Transverse colon (tissue), 4 donors: Measurements from ENCODE around the gene CMTM6. TPM values are rescaled to one million over a fixed set of nuclear protein-coding genes. Genes with fewer than 3 reads are reported as not detected.

ENCODE experiments used
- DNase-seq: peaks from one replicate; pipeline ENCODE4 v3.0.0-alpha.2; 2019
- H3K27ac ChIP-seq, 4 donors: fragments of 200-600 bp; sonication (generic); 2 replicates each; pipeline ENCODE4 v1.5.1; 2016 to 2018; ENCODE audit warnings: inconsistent platforms in 4 of 4
- H3K27me3 ChIP-seq: fragments of 200-600 bp; sonication (generic); 2 replicates; pipeline ENCODE4 v1.5.1; 2017; ENCODE audit warnings: inconsistent platforms
- H3K36me3 ChIP-seq, 4 donors: fragments of 200-600 bp; sonication (generic); 2 replicates each; pipeline ENCODE4 v1.5.1; 2017 to 2019; ENCODE audit warnings: inconsistent platforms in 4 of 4
- H3K4me1 ChIP-seq, 4 donors: fragments of 200-600 bp; sonication (generic); 2 replicates each; pipeline ENCODE4 v1.5.1; 2017 to 2020; ENCODE audit warnings: inconsistent platforms in 4 of 4
- H3K4me3 ChIP-seq, 4 donors: fragments of 200-600 bp; sonication (generic); 1 replicate in 1 of 4; 2 replicates in 3 of 4; pipeline versions ENCODE4 v1.5.1 to v1.6.1; 2017 to 2019; ENCODE audit warnings: inconsistent platforms in 4 of 4
- H3K9me3 ChIP-seq, 2 donors: fragments of 200-600 bp; sonication (generic); 2 replicates each; pipeline ENCODE4 v1.5.1; 2017 to 2019; ENCODE audit warnings: inconsistent platforms in 2 of 2
- EP300 ChIP-seq: sonication (generic); formaldehyde crosslinking; IDR thresholded peaks from one replicate; pipeline ENCODE4 v1.6.1; 2017; ENCODE audit warnings: antibody characterized with exemption, low read depth
- POLR2A ChIP-seq: fragments of 450-650 bp; IDR thresholded peaks from one replicate; pipeline ENCODE4 v1.6.1; 2016; ENCODE audit warnings: antibody characterized with exemption, mild to moderate bottlenecking, moderate library complexity
- POLR2AphosphoS5 ChIP-seq, 3 donors: sonication (generic); formaldehyde crosslinking; IDR thresholded peaks; one replicate each; pipeline ENCODE4 v1.6.1; 2016; ENCODE audit warnings: antibody characterized with exemption in 3 of 3
- WGBS, 2 donors: methylation state at CpG; one replicate each; pipeline ENCODE4 v1.1.5; 2018; ENCODE audit warnings: low coverage in 1 of 2; 5-methylcytosine and 5-hydroxymethylcytosine counted together
- in situ Hi-C, 4 donors: fragments of 200-750 bp; cut with MboI; loops; one replicate each; pipeline versions ENCODE4 v1.15.0 to v1.15.1; 2017; ENCODE audit warnings: low sequenced_read_pairs in 3 of 4, low pct_ligation_motif_present in 1 of 4, low pct_unique_long_range_greater_than_20kb in 1 of 4
- intact Hi-C: fragments of 100-400 bp; cut with DNase I; formaldehyde crosslinking; loops from one replicate; pipeline ENCODE4 v1.15.1; 2023; ENCODE audit warnings: low total_unique reads
- total RNA-seq, 4 donors: library from RNA; depleted of rRNA; stranded (reverse); fragments of >200 nt; gene quantifications; one replicate each; pipeline ENCODE4 v1.1.0, GENCODE V29; 2016
- TF ChIP-seq, protein P1 (sequence below), 5 experiments: fragments of 200-600 bp in 3 of 5; fragments of 450-650 bp in 2 of 5; sonication (generic) in 3 of 5; IDR thresholded peaks; 1 replicate in 2 of 5; 2 replicates in 3 of 5; pipeline ENCODE4 v1.5.1; 2016 to 2017; ENCODE audit warnings: antibody characterized with exemption in 5 of 5, inconsistent platforms in 3 of 5, mild to moderate bottlenecking in 2 of 5, moderate library complexity in 1 of 5

Gene CMTM6
- total RNA-seq, 4 donors from 2014 or later = 13.8 to 68.9 (median 43.6) TPM

DNA sequence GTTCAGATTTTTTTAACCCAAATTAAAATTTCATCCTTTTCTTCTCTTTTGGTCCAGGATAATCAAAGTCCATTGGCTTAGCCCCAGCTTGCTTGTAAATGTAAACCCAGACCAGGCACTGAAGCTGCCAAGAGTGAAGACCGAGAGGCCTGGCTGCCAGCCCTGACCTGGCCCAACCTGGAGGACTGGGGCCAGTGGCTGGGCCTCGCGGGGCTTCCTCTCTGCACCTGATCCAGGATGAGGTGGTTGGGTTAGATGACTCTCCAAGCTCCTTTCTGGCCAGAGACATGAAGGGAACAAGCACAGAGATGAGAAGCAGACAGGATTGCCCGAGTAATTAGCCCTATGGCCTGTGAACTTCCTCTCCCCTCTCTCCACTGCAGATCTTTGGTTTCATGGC is 50.6 kb downstream of the CMTM6 start:
- no peak overlapping the region for H3K4me3 ChIP-seq
- no peak overlapping the region for H3K27ac ChIP-seq
- H3K9me3 ChIP-seq = no peaks in the 10 kb centered on the region
- DNase-seq = no peak
- H3K27me3 ChIP-seq = no peaks in the 10 kb centered on the region
- TF ChIP-seq EP300 (no peak), POLR2AphosphoS5 (IDR thresholded peaks at IDR 0.05) (no peak), POLR2A (no peak)
- TF ChIP-seq, protein P1, sequence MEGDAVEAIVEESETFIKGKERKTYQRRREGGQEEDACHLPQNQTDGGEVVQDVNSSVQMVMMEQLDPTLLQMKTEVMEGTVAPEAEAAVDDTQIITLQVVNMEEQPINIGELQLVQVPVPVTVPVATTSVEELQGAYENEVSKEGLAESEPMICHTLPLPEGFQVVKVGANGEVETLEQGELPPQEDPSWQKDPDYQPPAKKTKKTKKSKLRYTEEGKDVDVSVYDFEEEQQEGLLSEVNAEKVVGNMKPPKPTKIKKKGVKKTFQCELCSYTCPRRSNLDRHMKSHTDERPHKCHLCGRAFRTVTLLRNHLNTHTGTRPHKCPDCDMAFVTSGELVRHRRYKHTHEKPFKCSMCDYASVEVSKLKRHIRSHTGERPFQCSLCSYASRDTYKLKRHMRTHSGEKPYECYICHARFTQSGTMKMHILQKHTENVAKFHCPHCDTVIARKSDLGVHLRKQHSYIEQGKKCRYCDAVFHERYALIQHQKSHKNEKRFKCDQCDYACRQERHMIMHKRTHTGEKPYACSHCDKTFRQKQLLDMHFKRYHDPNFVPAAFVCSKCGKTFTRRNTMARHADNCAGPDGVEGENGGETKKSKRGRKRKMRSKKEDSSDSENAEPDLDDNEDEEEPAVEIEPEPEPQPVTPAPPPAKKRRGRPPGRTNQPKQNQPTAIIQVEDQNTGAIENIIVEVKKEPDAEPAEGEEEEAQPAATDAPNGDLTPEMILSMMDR (IDR thresholded peaks at IDR 0.05) = no peak
- intact Hi-C loops = no loop called here
- no peaks in the 10 kb centered on the region for H3K36me3 ChIP-seq
- 83% methylated on average over 4 of the region's 4 CpGs; no CpG with 5 or more reads in 1 of the 2 donors for WGBS, 2 donors
- in situ Hi-C loops = loop anchor here in 3 of 4 donors (25.0 kb wide), 1 partner anchor 265 kb away; no protein-coding TSS in a partner anchor
- peaks cover 0 to 6% (median under 1%) of the 10 kb centered on the region in 4 donors for H3K4me1 ChIP-seq

DNA sequence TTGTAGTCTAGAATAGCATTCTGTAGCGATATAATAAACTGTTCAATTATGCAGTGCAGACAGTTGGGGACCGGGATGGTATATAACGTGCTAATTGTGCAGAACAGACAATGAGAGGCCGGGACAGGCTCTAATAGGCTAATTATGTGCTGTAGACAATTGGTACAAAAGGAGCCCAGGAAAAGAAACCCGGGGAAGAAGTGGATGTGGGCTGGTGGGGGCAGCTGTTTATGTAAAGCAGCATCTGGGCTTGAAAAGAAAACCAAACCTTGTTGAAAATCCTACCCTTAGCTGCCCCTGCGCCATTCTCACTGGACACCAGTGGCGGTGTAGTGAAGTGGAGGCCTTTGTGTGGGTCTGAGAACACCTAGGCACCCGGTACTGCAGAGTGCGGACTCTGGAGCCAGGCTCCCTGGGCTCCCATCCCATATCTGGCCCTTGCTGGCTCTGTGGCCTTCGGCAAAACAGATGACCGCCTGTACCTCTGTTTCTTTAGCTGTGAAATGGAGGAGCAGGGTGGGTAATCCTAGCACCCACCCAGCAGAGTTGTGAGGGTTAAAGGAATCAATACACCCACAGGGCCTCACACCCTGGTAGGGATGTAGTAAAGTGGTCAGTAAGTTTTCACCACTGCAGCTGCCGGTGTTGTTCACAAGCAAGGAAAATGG is 51.5 kb downstream of the CMTM6 start:
- in situ Hi-C loops = loop anchor here in 3 of 4 donors (25.0 kb wide), 1 partner anchor 264 kb away; no protein-coding TSS in a partner anchor
- H3K27ac ChIP-seq = no peak overlapping the region

DNA sequence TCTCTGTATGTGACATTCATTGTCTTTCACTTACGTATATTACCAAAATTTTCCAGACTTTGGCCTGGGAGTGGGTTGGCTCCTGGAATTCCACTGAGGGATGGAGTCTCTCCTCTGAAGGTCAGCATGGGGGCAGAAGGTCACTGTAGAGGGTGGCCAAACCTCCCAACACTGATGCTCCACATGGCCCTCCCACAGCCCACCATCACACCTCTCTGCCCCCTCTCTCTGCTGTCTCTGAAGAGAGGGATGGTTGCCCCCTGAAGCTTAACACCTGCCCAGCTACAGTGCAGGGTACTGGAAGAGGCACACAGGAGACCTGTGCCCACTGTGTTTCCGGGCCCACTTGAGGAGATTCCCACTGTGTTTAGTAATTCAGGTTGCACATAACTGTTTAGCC is 52.2 kb downstream of the CMTM6 start:
- H3K4me1 ChIP-seq = peaks cover 0 to 4% (median 1%) of the 10 kb centered on the region in 4 donors
- 100% methylated on average over 2 of the region's 2 CpGs for WGBS, 2 donors
- TF ChIP-seq, protein P1 (IDR thresholded peaks at IDR 0.05) = no peak
- TF ChIP-seq POLR2AphosphoS5 (IDR thresholded peaks at IDR 0.05) = no peak
- TF ChIP-seq EP300 = no peak
- no peak for TF ChIP-seq POLR2A
- no peak for DNase-seq
- H3K27ac ChIP-seq = no peak overlapping the region
- no peaks in the 10 kb centered on the region for H3K36me3 ChIP-seq
- in situ Hi-C loops = loop anchor here in 3 of 4 donors (25.0 kb wide), 1 partner anchor 263 kb away; no protein-coding TSS in a partner anchor
- intact Hi-C loops = no loop called here
- H3K4me3 ChIP-seq = no peak overlapping the region
- no peaks in the 10 kb centered on the region for H3K27me3 ChIP-seq
- no peaks in the 10 kb centered on the region for H3K9me3 ChIP-seq

More for the DNA sequence above, 51.5 kb downstream of the CMTM6 start:
- no peaks in the 10 kb centered on the region for H3K9me3 ChIP-seq
- no peak overlapping the region for H3K4me3 ChIP-seq
- intact Hi-C loops = no loop called here
- TF ChIP-seq EP300 (no peak), POLR2A (no peak), POLR2AphosphoS5 (IDR thresholded peaks at IDR 0.05) (no peak)
- TF ChIP-seq, protein P1 (IDR thresholded peaks at IDR 0.05) = no peak
- H3K36me3 ChIP-seq = no peaks in the 10 kb centered on the region
- H3K4me1 ChIP-seq = peaks cover 0 to 6% (median 1%) of the 10 kb centered on the region in 4 donors
- WGBS, 2 donors = 90 to 94% methylated on average over 3 to 12 of the region's 12 CpGs
- DNase-seq = no peak
- H3K27me3 ChIP-seq = no peaks in the 10 kb centered on the region

DNA sequence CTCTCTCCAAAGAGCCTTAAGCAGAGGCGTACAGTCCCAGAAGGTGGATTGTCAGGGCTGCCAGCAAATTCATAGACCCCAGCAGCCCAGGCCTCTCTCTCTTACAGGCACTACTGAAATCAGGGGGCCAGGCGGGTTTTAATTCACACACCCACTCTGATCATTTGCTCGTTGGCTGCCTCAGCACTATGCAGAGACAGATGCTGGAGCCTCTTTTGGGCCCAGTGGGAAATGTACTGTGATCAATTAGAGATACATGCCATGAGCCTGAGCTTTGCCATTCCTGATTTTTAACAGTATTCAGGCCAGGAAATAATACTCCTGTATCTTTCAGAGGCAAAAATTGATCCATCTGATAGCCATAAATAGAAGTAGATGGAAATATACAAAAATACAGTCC is 53.0 kb downstream of the CMTM6 start:
- H3K4me1 ChIP-seq = peaks cover 0 to 3% (median 0%) of the 10 kb centered on the region in 4 donors
- in situ Hi-C loops (loop anchor here in 3 of 4 donors (25.0 kb wide), 1 partner anchor 262 kb away; no protein-coding TSS in a partner anchor), intact Hi-C loops (no loop called here)
- TF ChIP-seq, protein P1 (IDR thresholded peaks at IDR 0.05) = no peak
- TF ChIP-seq POLR2AphosphoS5 (IDR thresholded peaks at IDR 0.05) = no peak
- no peak for TF ChIP-seq POLR2A
- no peak for TF ChIP-seq EP300
- H3K4me3 ChIP-seq = no peak overlapping the region
- H3K36me3 ChIP-seq = no peaks in the 10 kb centered on the region
- DNase-seq = no peak
- no peaks in the 10 kb centered on the region for H3K27me3 ChIP-seq
- H3K9me3 ChIP-seq = no peaks in the 10 kb centered on the region
- H3K27ac ChIP-seq = no peak overlapping the region
- WGBS, 2 donors = 100% methylated on average over 1 to 3 of the region's 3 CpGs
